ENCODE results near the gene SEMA6A. TPM values are rescaled to one million over a fixed set of nuclear protein-coding genes. Genes with fewer than 3 reads are reported as not detected.
A peak's percentile ranks its signal among the peaks of the same experiment; 100 is the strongest.

SEMA6A gene
- total and polyA plus RNA-seq, 7 donors: 1.1 to 7.6 (median 3.1) TPM

DNA sequence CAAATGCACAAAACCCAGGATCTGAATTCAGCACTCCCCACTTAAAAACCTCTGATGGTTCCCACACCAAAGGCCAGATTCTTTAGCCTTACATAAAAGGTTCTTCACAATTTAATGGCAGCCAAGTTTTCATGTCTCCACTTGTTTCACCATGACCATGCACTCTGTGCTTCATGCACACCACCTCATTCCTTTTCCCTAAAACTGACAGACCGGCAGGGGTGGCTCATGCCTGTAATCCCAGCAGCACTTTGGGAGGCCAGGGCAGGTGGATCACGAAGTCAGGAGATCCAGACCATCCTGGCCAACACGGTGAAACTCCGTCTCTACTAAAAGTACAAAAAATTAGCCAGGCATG, 150.4 kb downstream of the SEMA6A start:
- 91 to 99% (median 92%) methylated on average over 4 of the region's 4 CpGs for WGBS, 3 donors
- H3K4me3 ChIP-seq: no peak overlapping the region
- H3K9me3 ChIP-seq: no peaks in the 10 kb centered on the region
- no peak overlapping the region for H3K27ac ChIP-seq
- no peaks in the 10 kb centered on the region for H3K36me3 ChIP-seq (ENCODE audit: insufficient read depth in 1 of 2, low read depth in 1 of 2)
- ATAC-seq: no peak
- H3K27me3 ChIP-seq (ENCODE audit: insufficient read depth in 3 of 3, low read length in 2 of 3): no peaks in the 10 kb centered on the region
- intact Hi-C loops (cut with DNase I): no loop called here
- no peaks in the 10 kb centered on the region for H3K4me1 ChIP-seq
- DNase-seq: no peak
- TF ChIP-seq, protein P1, sequence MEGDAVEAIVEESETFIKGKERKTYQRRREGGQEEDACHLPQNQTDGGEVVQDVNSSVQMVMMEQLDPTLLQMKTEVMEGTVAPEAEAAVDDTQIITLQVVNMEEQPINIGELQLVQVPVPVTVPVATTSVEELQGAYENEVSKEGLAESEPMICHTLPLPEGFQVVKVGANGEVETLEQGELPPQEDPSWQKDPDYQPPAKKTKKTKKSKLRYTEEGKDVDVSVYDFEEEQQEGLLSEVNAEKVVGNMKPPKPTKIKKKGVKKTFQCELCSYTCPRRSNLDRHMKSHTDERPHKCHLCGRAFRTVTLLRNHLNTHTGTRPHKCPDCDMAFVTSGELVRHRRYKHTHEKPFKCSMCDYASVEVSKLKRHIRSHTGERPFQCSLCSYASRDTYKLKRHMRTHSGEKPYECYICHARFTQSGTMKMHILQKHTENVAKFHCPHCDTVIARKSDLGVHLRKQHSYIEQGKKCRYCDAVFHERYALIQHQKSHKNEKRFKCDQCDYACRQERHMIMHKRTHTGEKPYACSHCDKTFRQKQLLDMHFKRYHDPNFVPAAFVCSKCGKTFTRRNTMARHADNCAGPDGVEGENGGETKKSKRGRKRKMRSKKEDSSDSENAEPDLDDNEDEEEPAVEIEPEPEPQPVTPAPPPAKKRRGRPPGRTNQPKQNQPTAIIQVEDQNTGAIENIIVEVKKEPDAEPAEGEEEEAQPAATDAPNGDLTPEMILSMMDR (IDR thresholded peaks at IDR 0.05): no peak

DNA sequence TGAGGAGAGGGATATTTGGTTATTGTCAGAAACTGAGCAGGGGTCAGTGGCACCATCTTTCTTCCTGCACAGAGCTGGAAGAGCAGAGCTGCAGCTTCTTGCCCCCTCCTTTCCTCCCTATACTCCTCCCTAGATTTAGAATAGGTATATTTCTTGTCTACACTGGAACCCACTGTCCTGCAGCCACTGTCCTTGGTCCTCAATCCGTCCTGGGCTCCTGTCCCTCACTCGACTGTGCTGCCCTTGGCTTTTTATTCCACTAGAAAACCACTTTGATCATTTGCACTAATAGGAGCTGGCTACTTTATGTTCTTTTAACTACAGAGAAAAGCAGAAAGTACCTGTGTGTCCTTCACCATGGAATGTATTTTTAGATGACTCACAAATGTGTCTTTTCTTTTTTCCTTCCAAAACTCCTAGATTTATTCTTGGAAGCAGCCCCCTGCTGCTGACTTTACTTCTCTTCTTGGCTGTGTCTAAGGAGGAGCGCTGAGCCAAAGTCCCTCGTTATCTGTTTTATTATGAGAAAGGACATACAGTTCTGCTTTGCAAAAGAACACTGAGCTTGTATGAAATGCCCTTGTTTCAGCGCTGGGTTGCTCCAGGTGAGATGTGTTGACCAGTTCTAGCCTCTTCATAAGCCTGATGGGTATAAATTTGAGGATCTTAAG, 150.9 kb downstream of the SEMA6A start:
- no peaks in the 10 kb centered on the region for H3K9me3 ChIP-seq
- 77 to 85% (median 85%) methylated on average over 5 of the region's 5 CpGs for WGBS, 3 donors
- TF ChIP-seq, protein P1 (IDR thresholded peaks at IDR 0.05): no peak
- no peaks in the 10 kb centered on the region for H3K36me3 ChIP-seq (ENCODE audit: insufficient read depth in 1 of 2, low read depth in 1 of 2)
- H3K4me1 ChIP-seq: no peaks in the 10 kb centered on the region
- intact Hi-C loops (cut with DNase I): no loop called here
- no peak overlapping the region for H3K4me3 ChIP-seq
- no peak overlapping the region for H3K27ac ChIP-seq
- ATAC-seq: no peak
- no peaks in the 10 kb centered on the region for H3K27me3 ChIP-seq (ENCODE audit: insufficient read depth in 3 of 3, low read length in 2 of 3)
- no peak for DNase-seq

DNA sequence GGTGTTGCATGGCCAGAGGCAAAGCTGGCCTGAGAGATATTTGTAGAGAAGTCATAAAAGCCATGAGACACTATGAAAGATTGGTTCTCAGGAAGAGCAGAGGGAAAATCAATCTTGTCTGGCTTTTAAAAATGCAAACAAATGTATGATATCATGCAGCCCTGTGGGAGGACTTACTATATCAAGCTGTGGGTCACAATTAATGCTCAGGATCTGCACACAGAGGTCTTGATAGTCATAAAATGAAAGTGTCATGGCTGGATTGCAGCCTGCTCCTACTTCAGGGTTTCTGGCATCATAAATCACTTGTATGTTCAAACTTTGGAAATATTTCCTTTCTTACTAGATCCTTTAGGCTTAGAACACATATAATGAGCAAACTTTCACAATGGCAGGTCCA, 151.5 kb downstream of the SEMA6A start:
- H3K4me3 ChIP-seq: no peak overlapping the region
- H3K4me1 ChIP-seq: no peaks in the 10 kb centered on the region
- DNase-seq (no peak), ATAC-seq (no peak)
- no peak overlapping the region for H3K27ac ChIP-seq
- H3K36me3 ChIP-seq (ENCODE audit: insufficient read depth in 1 of 2, low read depth in 1 of 2): no peaks in the 10 kb centered on the region
- H3K27me3 ChIP-seq (ENCODE audit: insufficient read depth in 3 of 3, low read length in 2 of 3): no peaks in the 10 kb centered on the region
- TF ChIP-seq, protein P1 (IDR thresholded peaks at IDR 0.05): no peak
- no peaks in the 10 kb centered on the region for H3K9me3 ChIP-seq
- intact Hi-C loops (cut with DNase I): no loop called here

DNA sequence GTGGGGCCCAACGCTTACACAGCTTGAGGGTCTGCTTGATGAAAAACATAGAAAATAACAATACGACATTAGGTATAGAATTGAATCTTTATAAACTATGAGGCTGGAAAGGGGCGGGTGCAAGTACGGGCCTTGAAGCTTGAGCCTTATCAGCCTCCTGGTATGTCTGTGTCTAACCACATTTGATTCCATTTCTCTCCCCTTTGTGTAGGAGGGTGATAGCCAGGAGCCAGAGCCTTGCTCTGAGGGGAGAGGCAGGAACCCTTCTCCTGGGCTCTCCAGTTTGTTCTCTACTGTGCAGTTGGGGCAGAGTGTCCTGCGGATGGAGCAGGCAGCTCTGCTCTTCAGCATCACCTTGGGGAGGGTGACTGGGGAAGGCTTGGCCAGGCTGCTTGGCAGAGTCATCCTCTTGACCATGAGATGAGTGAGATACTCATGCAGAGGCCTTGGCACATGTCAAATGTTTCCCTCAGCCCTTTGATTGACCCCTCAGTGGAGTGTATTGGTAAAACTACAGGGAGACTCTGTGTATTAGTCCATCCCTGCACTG, 153.5 kb downstream of the SEMA6A start:
- TF ChIP-seq, protein P1 (IDR thresholded peaks at IDR 0.05): no peak
- Histone ChIP-seq H3K27me3 (ENCODE audit: insufficient read depth in 3 of 3, low read length in 2 of 3) (no peaks in the 10 kb centered on the region), H3K4me3 (no peak overlapping the region), H3K36me3 (ENCODE audit: insufficient read depth in 1 of 2, low read depth in 1 of 2) (no peaks in the 10 kb centered on the region), H3K27ac (no peak overlapping the region), H3K9me3 (no peaks in the 10 kb centered on the region), H3K4me1 (no peaks in the 10 kb centered on the region)
- WGBS, 3 donors: 84 to 95% (median 94%) methylated on average over 5 of the region's 5 CpGs
- DNase-seq (no peak), ATAC-seq (no peak)
- intact Hi-C loops (cut with DNase I): no loop called here

DNA sequence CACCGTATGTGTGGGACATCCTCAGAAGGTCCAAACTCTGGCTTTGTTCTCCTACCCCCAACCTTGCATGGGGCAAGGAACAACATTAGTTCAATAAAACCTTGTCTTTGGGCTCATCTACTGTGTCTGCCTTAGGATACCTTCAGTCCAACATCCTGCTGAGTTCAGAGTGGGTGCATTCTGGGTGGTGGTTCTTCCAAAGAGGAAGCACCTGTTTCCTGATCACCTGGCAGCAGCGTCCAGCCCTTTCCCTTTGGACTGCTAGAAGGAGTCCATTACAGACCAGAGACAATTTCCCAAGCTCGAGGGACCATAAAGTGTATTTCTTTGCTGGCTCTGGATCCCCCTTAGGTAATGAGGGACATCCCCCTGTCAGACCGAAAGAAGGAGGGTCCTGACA, 154.1 kb downstream of the SEMA6A start:
- Histone ChIP-seq H3K36me3 (ENCODE audit: insufficient read depth in 1 of 2, low read depth in 1 of 2) (no peaks in the 10 kb centered on the region), H3K9me3 (no peaks in the 10 kb centered on the region), H3K4me3 (no peak overlapping the region), H3K27me3 (ENCODE audit: insufficient read depth in 3 of 3, low read length in 2 of 3) (no peaks in the 10 kb centered on the region), H3K27ac (no peak overlapping the region), H3K4me1 (no peaks in the 10 kb centered on the region)
- DNase-seq (no peak), ATAC-seq (peak in 1 of 4 donors; percentile 38)
- 72 to 76% (median 76%) methylated on average over 4 of the region's 4 CpGs for WGBS, 3 donors
- intact Hi-C loops (cut with DNase I): no loop called here
- TF ChIP-seq, protein P1 (IDR thresholded peaks at IDR 0.05): no peak
